Right forelimb (tissue), 1 donor: ENCODE data around the gene RUVBL1.
A peak's percentile ranks its signal among the peaks of the same experiment; 100 is the strongest.

Experiments used
- DNase-seq: peaks from one replicate; pipeline ENCODE4 v3.0.0-alpha.2; 2018

Gene RUVBL1

DNA sequence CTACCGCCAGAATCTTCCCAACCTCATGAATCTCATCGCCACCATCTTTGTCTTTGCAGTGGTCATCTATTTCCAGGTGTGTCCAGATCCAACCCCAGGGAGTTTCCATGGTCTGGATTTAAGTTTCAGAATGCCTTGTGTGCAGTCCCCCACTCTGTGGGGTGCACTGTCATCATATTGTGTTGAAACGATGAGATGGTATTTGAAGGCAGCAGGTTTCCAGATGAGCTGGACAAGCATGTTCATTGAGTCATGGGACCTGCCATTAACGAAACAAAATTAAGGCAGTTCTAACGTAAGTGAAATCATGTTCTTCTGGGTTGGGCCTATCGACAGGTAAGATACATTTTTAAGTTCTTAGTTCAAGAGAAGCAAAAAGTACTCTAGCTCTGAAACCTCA lies 58.6 kb downstream of the RUVBL1 start:
- no peak for DNase-seq

DNA sequence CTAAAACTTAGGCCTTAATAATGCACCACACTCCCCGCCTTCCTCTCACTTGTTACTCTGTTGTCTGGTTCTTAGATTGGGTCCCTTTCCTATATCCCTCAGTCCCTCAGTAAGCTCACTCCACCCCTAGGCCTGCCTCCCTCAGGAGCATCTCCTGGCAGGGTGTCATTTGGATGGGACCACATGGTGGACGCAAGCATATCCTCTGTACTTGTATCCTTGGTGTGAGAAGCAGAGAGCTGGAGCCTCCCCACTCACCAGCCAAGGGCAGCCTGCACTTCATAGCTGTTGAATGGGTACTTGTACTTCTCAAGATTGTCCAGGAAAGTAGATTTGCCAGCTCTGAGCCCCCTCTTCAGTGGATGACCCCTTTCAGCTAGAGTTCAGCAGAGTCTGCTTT lies 59.7 kb downstream of the RUVBL1 start:
- DNase-seq: no peak

DNA sequence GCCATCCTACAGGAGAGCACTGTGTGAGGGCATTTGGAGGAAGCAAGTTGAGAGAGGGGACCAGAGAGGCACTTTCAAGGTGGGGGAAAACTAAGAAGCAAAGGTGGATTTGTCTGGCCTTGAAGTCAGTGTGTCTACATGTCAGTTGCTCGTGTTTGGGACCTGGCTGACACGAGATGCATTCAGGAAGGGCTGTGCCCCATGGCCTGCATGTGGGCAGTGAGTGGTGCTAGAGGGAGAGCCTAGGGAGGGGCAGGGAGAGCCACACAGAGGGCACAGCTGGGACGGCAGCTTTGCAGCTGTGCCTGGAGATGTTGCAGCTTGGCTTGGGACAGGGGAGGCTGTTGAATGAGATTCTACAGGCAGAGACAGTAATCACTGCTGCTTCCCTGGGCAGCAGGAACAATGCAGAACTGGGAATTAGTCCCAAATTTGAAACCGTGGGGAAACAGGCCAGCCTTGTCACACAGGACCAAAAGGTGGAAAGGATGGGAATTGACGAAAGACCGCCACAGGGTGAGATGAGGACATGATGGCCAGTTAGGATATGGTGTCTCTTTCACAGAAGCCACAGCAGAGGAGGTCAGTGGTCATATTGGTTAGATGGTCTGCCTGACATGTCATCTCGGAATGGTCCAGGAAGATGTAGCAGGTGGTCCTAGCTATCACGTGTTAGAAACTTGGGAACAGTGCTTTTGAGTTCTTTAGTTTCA lies 61.4 kb downstream of the RUVBL1 start:
- no peak for DNase-seq

DNA sequence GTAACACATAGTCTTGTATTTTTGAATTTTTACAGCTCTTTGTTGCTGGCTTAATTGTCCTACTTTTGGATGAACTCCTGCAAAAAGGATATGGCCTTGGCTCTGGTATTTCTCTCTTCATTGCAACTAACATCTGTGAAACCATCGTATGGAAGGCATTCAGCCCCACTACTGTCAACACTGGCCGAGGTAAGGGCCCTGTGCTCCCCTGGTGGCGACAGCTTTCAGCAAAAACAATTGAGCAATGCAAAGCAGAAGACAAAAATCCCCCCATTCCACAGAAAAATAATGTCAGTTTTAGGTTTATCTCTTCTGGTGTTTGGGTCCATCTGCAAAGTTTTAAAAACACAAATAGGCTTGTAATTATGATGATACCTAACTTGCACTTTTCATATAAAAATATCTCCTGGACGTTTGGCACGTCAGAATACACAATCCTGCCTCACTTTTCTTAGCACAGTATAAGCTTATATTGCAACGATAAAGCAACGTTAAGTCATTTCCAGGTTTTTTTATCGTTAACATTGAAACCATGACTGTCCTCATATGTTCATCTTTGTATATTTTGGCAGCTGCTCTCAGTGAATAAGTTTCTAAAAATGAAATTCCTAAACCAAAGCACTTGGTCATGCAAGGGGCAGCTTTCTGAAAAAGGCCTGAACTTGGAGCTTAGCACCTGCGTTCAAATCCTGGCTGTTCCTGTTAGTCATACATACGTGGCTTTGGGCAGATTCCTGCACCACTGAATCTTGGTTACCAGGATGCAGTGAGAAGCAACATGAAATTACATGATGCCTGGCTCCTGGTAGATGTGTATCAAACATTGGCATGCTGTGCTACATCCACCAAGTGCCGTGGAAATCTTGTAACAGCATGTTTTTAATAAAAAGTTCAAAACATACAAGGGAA lies 62.9 kb downstream of the RUVBL1 start:
- DNase-seq: no peak

DNA sequence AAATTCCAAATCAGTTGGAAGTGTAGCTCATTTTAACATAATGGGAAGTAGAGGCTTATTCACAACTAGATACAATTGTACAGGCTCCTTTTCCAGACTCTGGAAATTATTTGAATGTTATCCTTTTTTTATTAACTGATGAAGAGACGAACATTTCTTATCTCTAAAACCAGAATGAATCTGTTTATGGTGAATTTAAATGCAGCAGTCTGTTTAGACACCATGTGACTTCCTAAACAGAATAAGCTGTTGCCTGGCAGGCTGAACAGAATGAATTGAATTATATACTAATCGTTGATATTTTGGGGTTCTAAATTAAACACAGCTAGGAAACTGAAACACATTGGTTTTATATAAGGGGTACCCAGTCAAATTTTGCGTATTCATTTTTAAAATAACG lies 67.4 kb downstream of the RUVBL1 start:
- DNase-seq: no peak

DNA sequence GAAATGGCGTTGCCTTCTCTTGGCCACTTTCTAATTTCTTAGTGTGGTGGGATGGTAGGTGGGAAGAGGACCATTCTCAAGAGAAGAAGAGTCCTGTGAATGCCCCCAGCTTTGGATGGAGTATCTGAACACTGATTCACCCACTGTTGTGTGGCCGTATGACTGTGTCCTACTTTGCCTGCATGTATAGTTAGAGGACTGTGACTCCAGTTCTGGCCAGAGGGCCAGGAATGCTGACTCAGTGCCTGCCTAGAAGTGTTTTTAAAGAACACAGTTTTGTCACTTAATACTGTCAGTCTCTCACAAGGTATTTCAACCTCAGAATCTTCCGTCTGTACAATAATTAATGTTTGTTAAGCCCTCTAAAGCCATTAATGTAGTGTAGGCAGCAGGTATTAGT lies 69.2 kb downstream of the RUVBL1 start:
- DNase-seq: no peak

DNA sequence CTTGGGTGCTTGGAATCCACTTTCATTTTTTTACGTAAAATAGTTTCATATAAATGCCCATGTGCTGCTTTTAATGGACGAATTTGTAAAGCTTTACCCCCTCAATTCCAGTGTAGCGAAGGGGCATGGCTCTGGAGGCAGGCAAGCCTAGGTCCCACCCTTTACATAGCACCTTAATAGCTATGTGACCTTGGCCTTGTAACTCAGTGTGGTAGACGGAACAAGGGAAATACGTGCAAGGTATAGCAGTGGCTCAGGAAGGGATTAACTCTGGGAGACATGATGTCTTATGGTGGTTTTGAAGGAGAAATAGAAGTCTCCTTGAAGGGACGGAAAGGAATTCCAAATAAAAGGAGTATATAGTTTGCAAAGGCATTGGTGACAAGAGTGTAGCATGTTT lies 70.0 kb downstream of the RUVBL1 start:
- no peak for DNase-seq

DNA sequence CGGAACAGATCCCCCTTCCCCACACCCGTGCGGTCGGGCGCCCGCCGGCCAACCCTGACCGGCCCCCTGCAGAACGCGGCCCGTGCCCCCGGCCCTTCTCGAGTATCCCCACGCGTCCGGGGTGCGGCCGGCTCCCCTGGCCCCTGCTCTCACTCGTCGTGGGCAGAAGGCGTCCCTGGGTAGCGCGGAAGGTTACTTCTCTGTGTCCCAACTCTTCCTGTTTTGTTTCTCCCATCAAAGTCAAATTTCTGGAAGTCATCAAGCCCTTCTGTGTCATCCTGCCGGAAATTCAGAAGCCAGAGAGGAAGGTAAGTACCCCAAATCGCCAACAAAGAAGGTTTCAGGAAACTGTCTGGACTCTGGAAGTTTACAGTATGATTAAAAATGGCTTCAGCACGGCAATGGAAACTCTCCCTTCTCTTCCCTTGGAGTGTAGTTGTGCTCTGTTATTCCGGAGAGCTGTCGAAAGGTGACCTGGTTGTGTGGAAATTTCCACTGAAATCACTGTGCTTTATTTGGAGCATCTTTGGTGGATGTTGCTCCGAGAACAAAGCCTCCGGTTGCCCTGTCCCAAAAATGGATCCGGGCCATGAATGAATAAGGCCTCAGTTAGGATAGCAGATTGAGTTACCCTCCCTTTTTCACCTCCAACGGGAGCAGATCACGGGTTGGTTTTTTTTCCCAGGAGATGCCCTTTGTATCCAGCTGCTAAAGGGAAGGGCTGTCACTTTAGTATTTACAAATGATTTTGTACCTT lies 70.8 kb downstream of the RUVBL1 start:
- no peak for DNase-seq

DNA sequence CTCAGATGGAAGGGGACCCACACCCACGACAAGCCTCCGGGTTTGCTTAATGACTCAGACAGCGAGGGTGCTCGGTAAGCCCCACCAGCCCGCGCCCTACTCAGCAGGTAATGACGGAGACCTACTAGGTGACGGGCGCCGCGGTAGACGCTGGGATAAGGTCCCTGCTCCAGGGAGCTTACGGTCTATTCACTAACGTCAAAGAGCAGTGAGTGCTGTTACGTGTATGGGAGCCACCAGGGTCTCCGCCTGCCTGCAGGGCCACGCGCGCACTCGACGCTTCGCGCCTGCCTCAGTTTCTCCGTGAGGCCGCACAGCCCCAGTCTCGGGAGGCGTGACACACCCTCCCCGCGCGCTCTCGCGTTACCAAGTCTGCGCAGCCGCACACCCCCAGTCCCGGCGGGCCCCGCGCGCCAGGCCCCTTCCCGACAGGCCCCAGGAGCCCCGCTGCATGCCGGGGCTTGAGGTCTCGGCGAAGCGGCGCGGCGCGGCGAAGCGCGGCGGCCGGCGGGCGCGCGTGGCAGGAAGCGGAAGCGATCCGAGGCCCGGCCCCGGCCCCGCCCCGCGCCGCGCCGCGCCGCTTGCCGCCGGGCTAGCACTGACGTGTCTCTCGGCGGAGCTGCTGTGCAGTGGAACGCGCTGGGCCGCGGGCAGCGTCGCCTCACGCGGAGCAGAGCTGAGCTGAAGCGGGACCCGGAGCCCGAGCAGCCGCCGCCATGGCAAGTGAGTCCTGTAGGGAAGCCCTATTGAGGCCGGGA lies 71.6 kb downstream of the RUVBL1 start, which contains the start of gene SEC61A1:
TSS of gene SEC61A1 (plus strand) at position 601 of the 758 bp plus-strand sequence. CDS start at position 717, 116 bp downstream.
- DNase-seq: peak; percentile 98

DNA sequence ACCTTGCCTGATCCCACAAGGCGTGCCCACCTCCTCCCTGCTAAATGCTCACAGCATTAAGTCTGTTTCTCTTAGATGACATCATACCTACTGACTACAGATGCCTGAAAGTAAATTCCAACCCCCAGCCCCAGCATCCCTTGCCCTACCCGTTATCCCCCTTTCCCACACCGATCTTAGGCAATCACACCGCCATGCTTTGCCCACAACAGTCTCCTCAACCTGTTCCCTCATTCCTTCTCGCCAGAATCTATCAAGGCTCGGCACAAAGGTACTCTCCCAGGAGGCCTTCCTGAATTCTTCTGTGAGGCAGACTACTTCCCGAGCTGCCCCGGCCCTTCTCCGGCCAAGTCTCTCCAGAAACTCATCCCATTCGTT lies 72.2 kb downstream of the RUVBL1 start:
- no peak for DNase-seq

DNA sequence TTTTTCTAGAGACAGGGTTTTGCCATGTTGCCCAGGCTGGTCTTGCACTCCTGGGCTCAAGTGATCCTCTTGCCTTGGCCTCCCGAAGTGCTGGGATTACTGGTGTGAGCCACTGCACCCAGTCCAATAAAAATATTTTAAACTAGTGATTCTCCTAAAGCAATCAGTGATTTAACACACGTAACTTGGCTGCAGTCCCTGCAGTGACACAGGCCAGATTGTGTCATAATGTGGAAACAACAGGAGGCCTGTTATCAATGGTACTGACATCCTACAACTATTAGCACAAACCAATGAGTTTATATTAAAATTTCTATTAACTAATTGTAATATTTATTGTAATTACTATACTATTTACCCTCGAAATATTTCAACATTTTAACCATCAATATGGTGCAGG lies 73.0 kb downstream of the RUVBL1 start:
- DNase-seq: no peak

DNA sequence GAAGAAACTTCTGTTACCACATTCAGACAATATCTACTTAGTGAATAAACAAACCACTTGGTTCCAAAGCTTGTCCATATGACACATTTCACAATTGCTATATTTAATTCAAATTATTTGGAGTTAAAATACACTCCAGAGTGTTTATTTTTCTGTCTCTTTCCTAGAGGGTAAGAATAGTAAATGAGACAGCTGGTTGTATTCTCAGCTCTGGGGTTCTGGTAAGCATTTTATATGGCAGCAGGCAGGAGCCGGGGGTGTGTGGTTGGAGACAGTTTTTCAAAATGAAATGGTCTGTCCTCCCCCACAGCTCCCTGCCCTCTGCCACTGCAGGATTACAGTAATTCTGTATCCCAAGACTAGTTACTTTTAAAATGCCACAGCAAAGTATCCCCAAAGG lies 82.3 kb downstream of the RUVBL1 start:
- DNase-seq: no peak

DNA sequence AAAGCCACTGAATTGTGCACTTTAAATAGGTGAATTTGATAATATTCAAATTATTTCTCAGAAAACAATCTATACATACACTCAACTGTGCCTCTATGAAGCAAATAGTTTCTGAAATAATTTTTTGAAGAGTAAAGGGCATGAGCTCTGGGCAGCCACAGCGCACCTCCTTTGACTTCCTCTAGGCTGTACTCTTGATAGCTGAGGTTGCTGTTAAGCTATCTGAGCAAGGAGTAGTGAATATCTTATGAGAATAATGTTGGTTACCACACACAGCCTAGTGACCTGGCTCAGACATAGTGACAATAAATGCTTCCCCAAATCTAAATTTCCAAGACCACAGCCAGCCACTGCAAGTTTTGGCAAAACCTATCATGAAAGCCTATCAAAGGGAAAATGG lies 83.0 kb downstream of the RUVBL1 start:
- DNase-seq: no peak

DNA sequence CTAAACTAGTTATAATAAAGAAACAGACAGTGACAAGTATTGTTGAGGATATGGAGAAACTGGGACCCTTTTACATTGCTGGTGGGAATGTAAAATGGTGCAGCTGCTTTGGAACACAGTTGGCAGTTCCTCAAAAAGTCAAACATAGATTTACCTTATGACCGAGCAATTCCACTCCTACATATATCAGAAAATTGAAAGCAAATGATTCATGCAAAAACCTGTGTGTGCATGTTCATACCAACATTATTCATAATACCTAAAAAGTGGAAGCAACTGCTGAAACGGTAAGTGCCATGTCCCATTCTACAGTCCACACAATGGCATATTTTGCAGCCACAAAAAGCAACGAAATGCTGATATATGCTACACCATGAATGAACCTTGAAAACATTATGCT lies 83.6 kb downstream of the RUVBL1 start:
- no peak for DNase-seq

DNA sequence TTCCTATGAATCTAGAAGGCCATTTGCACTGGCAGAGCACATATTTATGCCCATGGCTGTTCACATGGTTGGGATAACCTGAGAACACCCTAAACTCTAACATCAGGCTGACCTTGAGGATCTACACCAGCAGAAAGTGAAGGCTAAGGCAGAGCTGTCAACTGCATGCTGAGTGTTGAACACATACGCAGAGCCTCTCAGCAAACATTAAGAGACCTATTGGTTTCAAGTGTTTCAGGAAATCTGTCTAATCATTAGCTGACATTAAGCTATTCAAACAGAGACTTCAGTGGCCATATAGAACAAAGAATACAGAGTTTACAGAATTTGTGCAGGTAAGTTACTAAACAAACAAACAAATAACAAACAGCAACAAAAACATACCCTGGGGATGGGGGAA lies 87.5 kb downstream of the RUVBL1 start:
- no peak for DNase-seq

DNA sequence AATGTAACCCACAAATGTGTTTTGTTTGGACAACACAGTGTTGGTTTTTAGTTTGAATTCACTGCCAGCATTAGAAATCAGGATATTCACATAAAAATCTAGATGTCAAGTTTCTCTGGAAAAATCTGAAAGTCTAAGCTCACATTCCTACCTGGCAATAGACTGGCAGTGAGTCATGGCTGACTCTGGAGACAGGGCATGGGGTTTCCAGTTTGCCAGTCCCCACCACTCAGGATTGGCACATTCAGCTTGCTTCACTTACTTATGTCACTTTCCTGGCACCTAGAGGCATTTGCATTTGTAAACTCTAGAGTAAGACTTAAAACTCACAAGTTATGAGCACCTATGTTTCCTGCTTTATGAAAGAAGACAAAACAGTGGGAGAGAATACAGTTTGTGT lies 90.5 kb downstream of the RUVBL1 start:
- no peak for DNase-seq
